DMS153 (cell line): ENCODE results near the gene ADAM10.

Experiments
- DNase-seq: peaks from one replicate; lab custom pipeline; 2025; lab: John Stamatoyannopoulos, UW

Gene ADAM10

DNA sequence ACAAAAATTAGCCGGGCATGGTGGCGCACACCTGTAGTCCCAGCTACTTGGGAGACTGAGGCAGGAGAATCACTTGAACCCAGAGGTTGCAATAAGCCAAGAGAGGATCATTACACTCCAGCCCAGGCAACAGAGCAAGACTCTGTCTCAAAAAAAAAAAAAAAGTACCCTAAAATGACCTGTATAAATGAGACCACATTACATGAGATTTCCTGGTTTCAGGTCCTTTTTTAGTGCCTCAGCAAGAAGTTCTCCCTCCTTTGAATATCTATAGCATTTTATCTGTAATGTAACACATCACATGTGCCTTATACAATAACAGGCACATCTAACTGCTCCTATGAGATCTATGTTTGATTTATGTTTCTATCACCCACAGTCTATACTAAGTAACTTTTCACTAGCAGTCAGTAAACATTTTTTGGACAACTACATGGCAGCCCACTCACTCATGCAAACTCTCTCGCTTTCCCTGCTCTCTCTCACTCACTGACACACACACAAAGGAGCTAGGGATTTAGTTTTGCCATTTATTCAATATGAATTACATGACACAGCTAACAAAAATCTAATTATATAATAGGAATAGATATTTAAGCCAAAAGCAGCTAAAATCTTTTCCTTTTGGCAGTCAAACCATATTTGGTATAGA lies 34.1 kb downstream of the ADAM10 start:
- DNase-seq = no peak

DNA sequence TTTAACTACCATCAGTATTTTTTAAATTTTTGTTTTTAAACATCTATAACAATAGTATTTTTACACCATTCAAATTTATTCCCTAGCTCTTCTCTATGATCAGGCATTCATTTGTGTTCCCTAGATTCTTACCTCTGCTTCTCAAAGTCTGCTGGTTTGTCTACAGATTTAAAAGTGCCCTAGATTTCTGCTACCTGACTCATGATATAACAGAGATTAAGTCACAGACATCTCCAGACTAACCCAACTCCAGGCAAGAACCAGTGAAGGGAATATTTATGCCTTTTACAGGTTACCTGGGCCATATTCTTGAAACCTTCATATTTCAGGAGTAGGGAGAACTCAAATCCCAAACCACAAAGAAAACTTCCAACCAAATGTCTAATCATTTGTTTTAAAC lies 38.8 kb downstream of the ADAM10 start:
- DNase-seq = no peak

DNA sequence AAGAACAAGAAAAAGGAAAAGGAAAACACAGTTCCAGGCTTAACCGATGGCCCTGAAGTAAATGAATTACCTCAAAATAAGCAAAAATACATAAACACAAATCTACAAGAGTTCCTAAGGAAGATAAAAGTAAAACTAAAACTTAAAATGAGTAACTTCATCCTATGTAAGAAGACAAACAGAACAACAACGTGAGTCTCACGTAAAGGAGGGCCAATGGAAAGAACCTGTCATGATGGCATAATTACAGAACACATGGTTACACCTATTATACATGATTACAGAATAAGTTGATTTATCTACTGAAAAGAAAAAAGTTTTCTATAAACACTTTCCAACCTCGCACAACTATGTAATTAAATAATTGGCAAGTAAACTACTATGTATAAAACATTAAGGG lies 42.1 kb downstream of the ADAM10 start:
- no peak for DNase-seq

DNA sequence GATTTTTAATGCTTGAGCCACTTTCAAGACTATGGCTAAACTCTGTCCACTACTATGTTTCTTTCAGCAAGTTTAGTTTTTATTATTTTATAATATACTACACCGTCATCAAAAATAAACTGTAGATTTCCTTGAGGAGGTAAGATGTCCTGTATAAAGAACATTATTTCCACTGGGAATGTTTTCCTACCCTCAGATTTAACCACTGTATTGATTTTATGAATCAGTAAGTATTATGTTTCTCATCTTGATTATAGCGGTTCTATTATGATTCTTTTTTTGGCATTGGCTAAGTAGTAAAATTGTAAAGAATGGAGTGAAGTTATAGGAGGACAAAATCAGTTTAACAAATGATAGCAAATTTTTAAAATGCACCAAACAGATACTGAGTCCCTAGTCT lies 44.4 kb downstream of the ADAM10 start:
- no peak for DNase-seq

DNA sequence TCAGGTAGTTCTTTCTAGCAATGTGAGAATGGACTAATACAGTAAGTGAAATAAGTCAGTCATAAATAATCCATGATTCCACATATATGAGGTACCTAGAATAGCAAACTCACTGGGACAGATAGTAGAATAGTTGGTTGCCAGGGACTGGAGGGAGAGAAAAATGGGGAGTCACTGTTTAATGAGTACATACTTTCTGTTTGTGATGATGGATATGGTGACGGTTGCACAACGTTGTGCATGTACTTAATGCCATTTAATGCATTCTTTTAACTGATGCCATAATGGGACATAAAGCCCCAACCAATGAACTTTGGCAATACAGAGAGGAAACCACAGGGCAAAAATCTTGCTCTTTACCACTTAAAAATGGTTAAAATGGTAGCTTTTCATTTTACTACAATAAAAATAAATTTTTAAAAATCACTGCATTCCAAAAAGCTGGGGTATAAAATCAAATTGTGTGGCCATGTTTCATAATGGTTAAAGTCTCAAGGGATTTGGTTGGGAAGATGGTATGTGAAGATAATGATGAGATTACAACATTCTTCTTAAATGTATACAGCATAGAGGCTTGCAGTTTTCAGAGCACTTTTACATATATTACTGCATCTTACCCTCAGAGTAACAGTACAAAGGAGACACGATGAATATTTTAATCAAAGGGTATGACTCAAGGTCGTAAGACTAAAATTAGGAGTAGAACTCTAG lies 45.2 kb downstream of the ADAM10 start:
- no peak for DNase-seq

DNA sequence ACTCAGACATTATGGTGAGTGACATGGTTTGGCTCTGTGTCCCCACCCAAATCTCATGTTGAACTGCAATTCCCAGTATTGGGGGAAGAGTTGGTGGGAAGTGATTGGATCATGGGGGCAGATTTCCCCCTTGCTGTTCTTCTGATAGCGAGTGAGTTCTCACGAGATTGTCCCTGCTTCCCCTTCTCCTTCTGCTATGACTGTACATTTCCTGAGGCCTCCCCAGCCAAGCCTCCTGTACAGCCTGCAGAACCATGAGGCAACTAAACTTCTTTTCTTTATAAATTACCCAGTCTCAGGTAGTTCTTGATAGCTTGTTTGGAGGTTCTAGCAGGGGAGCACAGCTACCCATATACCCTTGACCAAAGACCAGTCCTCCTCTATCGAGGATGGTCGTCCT lies 45.9 kb downstream of the ADAM10 start:
- DNase-seq = no peak

DNA sequence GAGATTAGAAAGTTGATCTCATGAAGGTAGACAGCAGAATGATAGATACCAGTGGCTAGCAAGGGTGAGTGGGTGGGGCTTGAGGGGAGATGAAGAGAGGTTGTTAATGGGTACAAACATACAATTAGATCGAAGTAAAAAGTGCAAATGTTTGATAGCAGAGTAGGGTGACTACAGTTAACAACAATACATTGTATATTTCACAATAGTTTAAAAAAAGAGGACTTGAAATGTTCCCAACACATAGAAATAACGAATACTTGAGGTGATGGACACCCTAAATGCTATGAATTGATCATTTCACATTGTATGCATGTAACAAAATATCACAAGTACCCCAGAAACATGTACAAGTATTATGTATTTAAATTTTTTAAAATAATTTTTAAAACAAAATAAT lies 47.3 kb downstream of the ADAM10 start:
- no peak for DNase-seq

DNA sequence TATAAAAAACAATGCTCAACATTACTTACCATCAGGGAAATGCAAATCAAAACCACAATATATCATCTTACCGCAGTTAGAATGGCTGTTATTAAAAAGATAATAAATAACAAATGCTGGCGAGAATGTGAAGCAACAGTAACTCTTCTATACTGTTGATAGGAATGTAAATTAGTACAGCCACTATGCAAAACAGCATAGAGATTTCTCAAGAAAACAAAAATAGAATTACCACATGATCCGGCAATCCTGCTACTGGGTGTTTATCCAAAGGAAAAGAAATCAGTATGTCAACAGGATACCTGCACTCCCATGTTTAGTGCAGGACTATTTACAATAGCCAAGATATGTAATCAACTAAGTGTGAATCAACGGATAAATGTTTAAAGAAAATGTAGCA lies 48.1 kb downstream of the ADAM10 start:
- no peak for DNase-seq

DNA sequence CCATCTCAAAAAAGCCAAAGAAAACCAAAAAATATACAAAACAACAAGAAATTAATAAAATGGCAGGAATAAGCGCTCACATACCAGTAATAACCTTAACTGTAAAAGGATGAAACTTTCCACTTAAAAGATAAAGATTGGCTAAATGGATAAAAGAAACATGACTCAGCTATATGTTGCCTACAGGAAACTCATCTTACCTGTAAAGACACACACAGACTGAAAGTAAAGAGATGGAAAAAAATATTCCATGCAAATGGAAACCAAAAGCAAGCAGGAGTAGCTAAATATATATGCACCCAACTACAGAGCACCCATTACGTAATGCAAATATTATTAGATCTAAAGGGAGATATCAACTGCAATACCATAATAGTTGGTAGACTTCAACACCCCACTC lies 49.7 kb downstream of the ADAM10 start:
- DNase-seq = no peak

DNA sequence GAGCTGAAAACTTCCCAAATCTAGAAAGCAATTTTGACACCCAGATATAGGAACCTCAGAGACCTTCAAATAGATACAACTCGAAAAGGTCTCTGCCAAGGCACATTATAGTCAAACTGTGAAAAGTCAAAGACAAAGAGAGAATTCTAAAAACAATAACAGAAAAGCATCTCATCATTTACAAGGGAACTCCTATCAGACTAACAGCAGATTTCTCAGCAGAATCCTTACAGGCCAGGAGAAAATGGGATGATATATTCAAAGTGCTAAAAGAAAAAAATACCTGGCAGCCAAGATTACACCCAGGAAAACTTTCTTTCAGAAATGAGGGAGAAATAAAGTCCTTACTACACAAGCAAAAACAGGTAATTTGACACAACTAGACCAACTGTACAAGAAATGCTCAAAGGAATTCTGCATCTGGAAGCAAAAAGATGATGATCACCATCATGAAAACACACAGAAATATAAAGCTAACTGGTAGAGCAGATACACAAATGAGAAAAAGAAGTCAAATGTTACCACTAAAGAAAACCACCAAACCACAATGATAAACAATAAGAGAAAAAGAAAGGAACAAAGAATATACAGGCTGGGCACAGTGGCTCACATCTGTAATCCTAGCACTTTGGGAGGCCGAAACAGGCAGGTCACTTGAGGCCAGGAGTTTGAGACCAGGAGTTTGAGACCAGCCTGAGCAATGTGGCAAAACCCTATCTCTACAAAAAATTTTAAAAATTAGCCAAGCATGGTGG lies 50.4 kb downstream of the ADAM10 start:
- no peak for DNase-seq

DNA sequence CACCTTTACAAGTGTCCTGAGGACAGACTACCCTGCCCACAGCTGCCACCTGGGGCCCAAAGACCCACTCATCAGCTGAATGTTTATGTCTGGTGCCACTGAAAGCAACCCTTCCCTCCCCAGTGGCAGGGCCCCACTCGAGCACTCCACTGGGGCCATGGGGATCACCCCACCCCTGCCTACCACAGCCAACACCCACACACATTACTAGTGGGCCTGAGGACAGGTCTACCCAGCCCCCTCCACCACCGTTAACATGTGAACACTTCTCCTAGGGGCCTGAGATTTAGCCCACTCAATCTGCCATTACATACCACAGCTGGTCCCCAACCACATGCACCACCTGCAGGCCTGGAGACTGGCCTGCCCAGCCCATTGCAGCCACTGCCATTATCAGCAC lies 52.3 kb downstream of the ADAM10 start:
- no peak for DNase-seq

DNA sequence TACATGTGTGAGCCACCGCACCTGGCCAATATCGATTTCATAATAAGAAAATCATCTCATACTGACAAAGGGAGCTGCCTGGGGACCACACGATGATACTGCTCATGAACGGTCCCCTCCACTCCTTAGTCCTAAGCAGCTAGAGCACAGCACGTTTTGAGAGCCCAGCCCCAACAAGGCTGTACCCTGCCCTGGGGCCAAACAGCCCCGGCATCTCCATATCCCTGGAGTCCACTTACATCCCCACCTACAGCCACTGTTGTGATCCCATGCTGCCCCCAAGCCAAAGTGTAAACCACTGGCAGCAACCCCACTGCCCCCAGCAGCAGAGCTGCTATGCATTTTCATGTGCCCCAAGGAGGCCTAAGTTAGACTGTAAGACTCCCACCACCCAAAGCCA lies 52.8 kb downstream of the ADAM10 start:
- DNase-seq = no peak

DNA sequence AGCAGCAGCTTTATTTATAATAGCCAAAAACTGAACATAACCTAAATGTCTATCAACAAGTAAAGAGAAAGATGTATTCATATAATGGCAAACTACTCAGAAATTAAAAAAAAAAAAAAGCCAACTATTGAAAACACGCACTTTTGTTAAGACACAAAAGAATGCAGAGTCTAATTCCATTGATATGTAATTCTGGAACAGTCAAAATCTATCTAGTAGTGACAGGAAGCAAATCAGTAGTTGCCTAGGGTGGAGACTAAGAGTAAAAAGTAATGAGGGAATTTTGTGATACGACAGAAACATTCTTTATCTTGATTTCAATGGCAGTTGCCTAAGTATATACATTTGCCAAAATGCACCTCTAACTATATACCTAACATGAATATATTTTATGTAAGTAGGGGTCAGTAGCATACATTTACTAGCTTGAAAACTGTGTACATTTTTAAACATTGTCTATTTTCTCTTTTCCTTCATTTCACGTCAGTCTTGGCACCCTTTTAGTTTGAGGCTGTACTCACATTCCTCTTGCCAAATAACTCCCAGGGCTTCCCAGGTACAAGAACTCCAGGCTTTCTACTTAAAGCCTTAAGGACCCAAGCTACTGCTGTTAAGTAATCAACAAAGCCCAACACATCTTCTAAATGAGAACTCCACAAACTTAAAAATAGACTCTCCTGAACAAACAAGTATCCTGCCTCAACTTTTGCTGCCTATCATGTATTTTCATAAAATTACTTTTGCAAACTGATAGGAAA lies 54.7 kb downstream of the ADAM10 start:
- no peak for DNase-seq

DNA sequence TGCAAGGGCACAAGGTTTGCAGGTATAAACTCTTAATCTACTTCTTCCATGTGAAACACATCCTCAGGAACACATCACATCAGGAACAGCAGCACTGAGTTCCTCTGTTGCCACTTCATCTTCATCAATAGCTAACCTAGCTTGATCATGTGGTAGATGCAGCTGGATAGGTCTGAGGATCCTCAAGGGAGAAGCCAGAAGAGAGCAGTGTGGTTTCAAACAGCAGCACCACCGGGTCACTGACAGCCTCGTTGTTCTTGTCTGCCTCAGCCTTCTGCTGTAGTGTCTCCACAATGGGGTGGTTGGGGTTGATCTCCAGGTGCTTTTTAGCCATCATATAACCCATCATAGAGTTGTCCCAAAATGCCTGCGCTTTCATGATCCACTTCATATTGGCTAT lies 58.8 kb downstream of the ADAM10 start:
- no peak for DNase-seq

DNA sequence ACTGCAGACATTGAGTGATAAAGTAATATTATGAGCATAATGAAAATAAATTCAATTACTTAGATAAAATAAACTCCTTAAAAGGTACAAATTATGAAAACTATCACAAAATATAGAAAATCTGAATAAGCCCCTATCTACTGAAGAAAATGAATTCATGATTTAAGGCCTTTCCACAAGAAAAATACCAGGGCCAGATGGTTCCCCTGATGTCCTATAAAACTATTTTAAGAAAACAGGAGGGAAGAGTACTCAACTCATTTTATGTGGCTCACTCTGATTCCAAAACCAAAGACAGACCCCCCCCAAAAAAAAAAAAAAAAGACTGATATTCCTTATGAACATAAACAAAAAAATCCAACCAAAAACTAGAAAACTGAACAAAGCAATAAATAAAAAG lies 59.9 kb downstream of the ADAM10 start:
- DNase-seq = no peak

DNA sequence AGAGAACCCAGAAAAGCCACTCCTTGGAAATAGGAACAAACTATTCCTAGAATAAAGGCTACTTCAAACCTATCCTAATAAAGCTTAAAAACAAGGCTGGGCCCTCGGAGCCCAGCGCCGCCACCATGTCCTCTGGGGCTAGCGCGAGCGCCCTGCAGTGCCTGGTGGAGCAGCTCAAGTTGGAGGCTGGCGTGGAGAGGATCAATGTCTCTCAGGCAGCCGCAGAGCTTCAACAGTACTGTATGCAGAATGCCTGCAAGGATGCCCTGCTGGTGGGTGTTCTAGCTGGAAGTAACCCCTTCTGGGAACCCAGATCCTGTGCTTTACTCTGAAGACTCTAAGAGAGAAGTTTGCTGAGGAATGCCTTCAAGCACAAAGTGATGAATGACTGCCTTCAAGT lies 63.2 kb downstream of the ADAM10 start:
- DNase-seq = no peak

DNA sequence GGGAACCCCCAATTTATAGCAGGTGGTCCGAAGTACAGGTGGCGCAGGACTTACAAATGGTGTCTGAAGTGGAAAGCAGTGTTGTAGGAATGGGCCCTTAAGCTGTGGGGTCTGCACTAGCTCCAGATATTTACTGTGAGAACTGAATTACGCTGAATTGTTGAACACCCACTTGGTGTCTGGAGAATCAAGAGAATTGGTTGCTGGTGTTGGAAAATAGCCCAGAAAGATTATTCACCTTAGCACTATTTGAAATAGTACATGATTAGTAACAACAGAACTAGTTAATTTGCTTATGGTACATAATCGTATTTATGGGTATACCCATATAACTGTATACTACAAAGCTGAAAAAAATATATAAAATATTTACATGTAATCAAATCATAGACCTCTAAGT lies 64.8 kb downstream of the ADAM10 start:
- no peak for DNase-seq

DNA sequence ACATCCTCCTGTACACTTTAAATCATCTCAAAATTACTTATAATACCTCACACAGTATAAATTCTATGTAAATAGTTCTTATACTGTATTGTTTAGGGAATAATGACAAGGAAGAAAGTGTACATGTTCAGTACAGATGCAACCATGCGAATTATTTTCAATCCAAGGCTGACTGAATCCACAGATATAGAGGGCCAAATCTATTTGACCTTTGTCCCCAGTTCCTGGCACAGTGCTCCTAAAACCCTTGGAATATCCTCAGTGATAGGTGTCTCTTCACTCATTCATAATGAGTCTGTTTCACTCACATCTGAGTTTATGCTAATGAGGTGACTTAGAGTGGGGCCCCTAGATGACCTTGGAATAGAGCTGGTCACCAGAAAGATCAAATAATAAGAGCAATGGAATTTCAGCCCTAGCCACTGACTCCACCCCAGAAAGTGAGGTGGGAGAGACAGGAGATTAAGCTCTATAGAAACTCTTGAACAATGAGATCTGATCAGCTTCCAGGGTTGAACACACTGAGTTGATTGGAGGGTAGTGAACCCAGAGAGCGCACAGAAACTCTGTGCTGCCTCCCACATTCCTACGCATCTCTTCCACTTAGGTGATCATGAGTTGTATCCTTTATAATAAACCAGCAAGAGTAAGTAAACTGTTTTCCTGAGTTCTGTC lies 65.3 kb downstream of the ADAM10 start:
- DNase-seq = no peak

DNA sequence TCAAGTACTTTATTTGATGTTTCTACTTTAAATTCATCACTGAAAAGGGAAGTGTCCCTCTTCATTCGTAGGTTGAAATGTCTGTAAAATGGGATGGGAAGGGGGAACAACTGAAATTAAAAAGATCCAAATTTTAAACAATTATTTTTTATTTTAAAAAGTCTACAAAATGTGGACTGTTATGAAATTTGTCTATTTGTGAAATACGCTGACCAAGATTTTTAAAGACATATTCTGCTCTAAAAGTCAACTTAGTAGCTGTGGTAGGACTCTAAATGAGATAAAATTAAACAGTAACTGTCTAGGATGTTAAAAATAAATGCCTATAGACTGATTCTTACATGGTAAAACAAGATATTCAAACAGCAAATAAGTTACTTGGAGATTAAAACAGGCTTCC lies 67.3 kb downstream of the ADAM10 start:
- no peak for DNase-seq

DNA sequence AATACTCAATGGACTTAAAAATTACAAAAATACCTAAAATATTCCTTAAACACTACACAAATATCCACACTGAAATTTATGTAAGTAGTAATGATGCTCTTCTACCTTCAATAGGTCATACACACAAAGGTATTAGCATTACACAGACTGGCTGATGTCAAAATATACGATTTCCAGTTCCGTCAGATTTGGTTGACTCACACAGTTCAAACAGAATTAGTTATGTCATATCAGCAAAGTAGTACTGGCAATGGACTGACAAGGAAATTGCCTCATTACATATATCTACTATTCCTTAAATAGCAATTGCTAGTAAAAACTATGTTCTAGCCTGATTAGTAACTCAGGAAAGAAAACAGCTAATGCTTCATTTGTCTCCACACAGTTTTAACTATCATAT lies 70.8 kb downstream of the ADAM10 start:
- no peak for DNase-seq

DNA sequence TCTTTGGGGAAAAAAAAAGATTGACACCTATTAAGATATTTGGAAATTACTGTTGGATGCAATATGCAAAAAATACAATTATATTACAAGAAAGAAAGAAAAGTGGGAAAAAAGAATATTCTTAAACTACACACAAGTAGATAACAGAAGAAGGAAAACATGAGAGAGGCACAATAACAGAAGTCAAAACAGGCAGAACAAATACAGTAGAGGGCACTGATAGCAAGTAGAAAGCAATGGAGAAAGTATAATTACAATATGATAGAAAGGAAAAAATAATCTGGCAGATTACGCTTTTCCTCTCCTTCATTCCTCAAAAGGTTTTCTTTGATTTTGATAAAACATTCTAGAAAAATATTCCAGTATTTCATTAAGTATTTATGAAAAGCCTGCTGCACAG lies 72.1 kb downstream of the ADAM10 start:
- no peak for DNase-seq

DNA sequence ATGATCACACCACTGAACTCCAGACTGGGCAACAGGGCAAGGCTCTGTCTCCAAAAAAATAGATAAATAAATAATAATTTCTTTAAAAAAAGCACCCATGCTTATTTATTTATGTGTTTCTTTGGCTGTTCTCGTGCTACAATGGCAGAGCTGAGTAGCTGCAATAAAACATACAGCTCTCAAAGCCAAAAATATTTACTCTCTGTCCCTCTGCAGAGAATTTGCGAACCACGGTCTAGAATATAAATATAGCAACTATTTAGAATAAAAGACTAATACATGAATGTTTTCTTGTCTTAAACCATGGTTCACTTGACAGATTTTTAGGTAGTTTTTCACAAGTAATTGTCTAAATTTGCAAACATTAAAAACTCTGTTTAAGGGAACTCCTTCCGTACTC lies 72.7 kb downstream of the ADAM10 start:
- DNase-seq = no peak
